GM18868 (cell line): ENCODE data around the gene MYO7B.

ENCODE experiments used
- ATAC-seq: cut with Tn5 transposase; IDR thresholded peaks from one replicate; pipeline ENCODE4 v1.9.1; 2021; ENCODE audit warnings: mild to moderate bottlenecking, moderate library complexity; ENCODE audit not compliant: unreplicated experiment

MYO7B gene

GRCh38 chr2:127623388-127624319 is 88.2 kb downstream of the MYO7B start:
- no peak for ATAC-seq

- no peak for ATAC-seq
Measured at GRCh38 chr2:127624320-127624755, 88.9 kb downstream of the MYO7B start.

- ATAC-seq, result no peak
Measured at GRCh38 chr2:127624756-127625571, 89.5 kb downstream of the MYO7B start.

GRCh38 chr2:127625572-127625951 is 90.1 kb downstream of the MYO7B start:
- no peak for ATAC-seq

DNA sequence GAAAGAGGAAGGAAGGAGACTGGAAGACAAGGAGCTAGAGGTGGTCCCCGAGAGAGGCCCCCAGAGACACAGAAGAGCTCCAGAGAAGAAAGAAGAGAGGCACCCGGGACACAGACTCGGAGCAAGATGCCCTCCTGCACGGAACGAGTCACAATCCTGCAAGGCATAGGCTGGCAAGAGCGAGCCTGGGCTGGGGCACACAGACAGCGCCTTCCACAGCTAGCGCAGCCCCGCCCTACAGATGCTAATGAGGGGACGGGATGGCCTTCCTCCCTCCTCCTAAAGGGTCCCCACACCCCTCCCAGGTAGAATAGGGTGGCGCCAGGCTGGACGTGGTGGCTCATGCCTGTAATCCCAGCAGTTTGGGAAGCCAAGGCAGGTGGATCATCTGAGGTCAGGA is 90.7 kb downstream of the MYO7B start:
- ATAC-seq, result no peak

- no peak for ATAC-seq
Measured at GRCh38 chr2:127626917-127627739, 91.6 kb downstream of the MYO7B start.

GRCh38 chr2:127627740-127628571 is 92.5 kb downstream of the MYO7B start:
- ATAC-seq, result no peak

DNA sequence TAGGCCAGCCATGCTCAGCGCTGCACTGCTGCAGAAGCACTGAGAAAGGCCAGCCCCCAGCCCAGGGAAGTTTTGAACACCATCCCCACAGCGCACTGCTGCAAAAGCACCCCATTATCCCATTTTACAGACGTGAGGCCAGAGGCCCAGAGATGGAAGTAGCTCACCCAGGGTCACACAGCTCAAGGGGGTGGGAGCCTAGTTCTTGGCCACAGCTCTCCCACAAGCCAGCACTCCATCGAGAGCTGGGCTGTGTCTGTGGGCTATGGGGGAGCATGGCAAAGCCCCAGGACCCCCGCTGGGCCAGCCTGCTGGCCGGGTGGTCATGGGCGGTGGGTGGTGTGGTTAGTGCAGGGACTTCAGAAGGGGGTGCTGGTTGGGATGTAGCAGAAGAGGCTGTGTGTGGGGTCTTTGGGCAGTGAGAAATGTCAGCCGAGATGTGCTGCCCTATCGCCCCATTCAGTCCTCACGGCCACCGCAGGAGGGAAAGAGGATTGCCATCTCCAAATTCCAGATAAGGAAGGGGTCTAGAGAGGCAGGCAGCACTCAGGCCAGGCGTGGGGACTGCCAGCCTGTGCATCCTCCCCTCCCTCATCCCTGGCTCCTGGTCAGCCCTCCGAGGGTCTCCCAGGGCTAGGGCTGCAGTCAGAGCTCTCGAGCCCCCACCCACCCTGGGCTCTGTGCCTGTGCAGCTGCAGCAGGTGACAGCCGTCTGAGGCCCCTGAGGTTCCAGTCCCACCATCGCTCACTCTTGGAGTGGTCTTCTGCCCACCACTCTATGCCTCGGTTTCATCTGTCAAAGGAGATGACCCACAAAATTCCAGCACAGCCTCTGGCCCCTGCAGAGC is 93.5 kb downstream of the MYO7B start:
- ATAC-seq, result no peak

- no peak for ATAC-seq
Measured at GRCh38 chr2:127629637-127630036, 94.2 kb downstream of the MYO7B start.

- ATAC-seq, result no peak
Measured at GRCh38 chr2:127630096-127630863, 94.8 kb downstream of the MYO7B start.

- no peak for ATAC-seq
Measured at GRCh38 chr2:127630864-127631540, 95.5 kb downstream of the MYO7B start.

DNA sequence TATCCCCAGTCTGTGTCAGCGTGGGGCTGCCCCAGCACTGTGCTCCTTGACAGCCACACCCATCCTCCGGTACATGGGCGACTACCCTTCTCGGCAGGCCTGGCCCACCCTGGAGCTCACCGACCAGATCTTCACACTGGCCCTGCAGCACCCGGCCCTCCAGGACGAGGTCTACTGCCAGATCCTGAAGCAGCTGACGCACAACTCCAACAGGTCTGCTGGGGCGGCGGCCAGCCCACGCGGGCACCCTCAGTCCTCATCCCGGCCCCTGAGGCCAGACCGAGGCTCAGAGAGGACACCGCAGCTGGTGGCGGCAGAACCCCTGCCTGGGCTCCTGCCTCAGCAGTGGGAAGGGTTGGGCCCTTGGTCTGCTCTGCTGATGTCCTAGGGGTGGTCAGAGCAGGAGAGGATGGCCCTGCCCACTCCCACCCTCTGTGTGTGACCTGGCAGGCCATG is 96.1 kb downstream of the MYO7B start:
- no peak for ATAC-seq

- no peak for ATAC-seq
Measured at GRCh38 chr2:127631997-127632581, 96.6 kb downstream of the MYO7B start.

- peak; percentile 49 for ATAC-seq
Measured at GRCh38 chr2:127632592-127633489, 97.4 kb downstream of the MYO7B start.

DNA sequence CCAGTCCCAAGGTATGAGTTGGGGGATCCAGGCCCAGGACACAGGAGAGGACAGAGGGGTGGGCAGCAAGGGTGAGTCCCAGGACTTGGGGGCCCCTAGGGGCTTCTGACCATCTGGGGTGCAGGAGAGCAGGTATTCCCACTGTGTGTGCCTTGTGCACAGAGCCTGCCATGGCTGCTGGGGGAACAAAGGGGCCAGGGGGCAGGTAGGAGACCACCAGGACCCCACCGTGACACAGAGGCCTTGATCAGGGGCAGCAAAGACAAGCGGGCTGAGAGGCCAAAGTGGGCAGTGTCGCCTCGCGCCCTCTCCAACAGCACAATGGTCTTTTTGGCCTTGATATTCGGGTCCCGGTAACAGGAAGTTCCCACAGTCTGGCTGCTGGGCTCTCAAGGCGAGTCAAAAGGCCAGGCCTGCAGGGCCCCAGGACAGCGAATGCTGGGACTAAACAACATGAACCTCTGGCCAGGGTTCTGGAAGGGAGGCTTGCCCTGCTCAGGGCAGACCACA is 98.1 kb downstream of the MYO7B start:
- ATAC-seq, result no peak

- no peak for ATAC-seq
Measured at GRCh38 chr2:127634066-127634617, 98.7 kb downstream of the MYO7B start.
